ENCODE data around the gene KCNAB2. TPM values are rescaled to one million over a fixed set of nuclear protein-coding genes. Genes with fewer than 3 reads are reported as not detected.

Gene KCNAB2
- polyA plus RNA-seq, 3 donors: 11.5 to 178 (median 22.7) TPM

DNA sequence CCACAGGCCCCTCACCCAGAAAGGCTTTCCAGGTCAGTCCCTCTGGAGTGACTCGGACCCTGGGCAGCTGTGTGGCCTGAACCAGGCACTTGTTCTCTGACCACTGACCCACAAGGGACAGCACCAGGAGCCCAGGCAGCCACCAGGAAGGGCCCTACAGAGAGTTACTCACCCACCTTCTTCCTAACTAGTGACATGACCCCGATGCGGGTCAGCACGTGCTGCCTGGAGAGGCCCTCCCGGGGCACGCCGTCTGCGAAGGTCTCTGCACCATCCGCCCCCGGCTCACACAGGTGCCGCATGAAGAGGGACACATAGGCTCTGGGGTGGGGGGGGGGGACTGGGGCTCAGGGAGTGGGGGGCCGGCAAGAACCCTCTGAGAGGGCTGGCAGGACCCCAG is 78.7 kb downstream of the KCNAB2 start:
- no peaks in the 10 kb centered on the region for H3K36me3 ChIP-seq (replicated peaks in 1 of 2; ENCODE audit: control insufficient read depth in 1 of 2, insufficient read depth in 2 of 2, low read length in 2 of 2)
- no peaks in the 10 kb centered on the region for H3K9me3 ChIP-seq (replicated peaks in 1 of 2; ENCODE audit: control insufficient read depth in 1 of 2, insufficient read depth in 1 of 2, low read length in 2 of 2)
- H2AFZ ChIP-seq (ENCODE audit: insufficient read depth, low read depth, low read length, poor library complexity, severe bottlenecking): no peak overlapping the region
- no peak overlapping the region for H3K4me3 ChIP-seq (replicated peaks in 1 of 3; ENCODE audit: low read depth in 2 of 3, low read length in 3 of 3)
- peaks cover 14 to 18% of the 10 kb centered on the region in 2 donors for H3K4me1 ChIP-seq (ENCODE audit: control insufficient read depth in 1 of 2, insufficient read depth in 2 of 2, low read length in 2 of 2)
- intact Hi-C loops (cut with micrococcal nuclease): no loop called here
- Mint-ChIP-seq H3K27ac (no peak overlapping the region), H3K4me1 (peaks cover 24% of the 10 kb centered on the region), H3K36me3 (no peaks in the 10 kb centered on the region), H3K9me3 (peaks cover 0 to 5% (median 0%) of the 10 kb centered on the region in 7 donors), H3K27me3 (ENCODE audit: low read depth in 3 of 3) (peaks cover 4 to 14% (median 12%) of the 10 kb centered on the region in 3 donors), H3K4me3 (no peak overlapping the region)
- no peaks in the 10 kb centered on the region for H3K79me2 ChIP-seq (ENCODE audit: insufficient read depth, low read length)
- no peak overlapping the region for H3K27ac ChIP-seq (ENCODE audit: low read depth in 1 of 2, low read length in 2 of 2)
- WGBS (ENCODE audit: insufficient coverage): 100% methylated on average over 3 of the region's 12 CpGs
- H3K27me3 ChIP-seq (ENCODE audit: control insufficient read depth in 2 of 2, insufficient read depth in 2 of 2, low read length in 2 of 2): no peaks in the 10 kb centered on the region
- DNase-seq: no peak
- no peak overlapping the region for H3K9ac ChIP-seq (ENCODE audit: insufficient read depth, low read length, poor library complexity, severe bottlenecking)
- no peak overlapping the region for H3K4me2 ChIP-seq (replicated peaks; ENCODE audit: extremely low read depth, low read length, poor library complexity, severe bottlenecking)
- TF ChIP-seq, protein P1, sequence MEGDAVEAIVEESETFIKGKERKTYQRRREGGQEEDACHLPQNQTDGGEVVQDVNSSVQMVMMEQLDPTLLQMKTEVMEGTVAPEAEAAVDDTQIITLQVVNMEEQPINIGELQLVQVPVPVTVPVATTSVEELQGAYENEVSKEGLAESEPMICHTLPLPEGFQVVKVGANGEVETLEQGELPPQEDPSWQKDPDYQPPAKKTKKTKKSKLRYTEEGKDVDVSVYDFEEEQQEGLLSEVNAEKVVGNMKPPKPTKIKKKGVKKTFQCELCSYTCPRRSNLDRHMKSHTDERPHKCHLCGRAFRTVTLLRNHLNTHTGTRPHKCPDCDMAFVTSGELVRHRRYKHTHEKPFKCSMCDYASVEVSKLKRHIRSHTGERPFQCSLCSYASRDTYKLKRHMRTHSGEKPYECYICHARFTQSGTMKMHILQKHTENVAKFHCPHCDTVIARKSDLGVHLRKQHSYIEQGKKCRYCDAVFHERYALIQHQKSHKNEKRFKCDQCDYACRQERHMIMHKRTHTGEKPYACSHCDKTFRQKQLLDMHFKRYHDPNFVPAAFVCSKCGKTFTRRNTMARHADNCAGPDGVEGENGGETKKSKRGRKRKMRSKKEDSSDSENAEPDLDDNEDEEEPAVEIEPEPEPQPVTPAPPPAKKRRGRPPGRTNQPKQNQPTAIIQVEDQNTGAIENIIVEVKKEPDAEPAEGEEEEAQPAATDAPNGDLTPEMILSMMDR (IDR thresholded peaks at IDR 0.05): no peak
- H4K20me1 ChIP-seq (ENCODE audit: insufficient read depth, low read length): no peaks in the 10 kb centered on the region

DNA sequence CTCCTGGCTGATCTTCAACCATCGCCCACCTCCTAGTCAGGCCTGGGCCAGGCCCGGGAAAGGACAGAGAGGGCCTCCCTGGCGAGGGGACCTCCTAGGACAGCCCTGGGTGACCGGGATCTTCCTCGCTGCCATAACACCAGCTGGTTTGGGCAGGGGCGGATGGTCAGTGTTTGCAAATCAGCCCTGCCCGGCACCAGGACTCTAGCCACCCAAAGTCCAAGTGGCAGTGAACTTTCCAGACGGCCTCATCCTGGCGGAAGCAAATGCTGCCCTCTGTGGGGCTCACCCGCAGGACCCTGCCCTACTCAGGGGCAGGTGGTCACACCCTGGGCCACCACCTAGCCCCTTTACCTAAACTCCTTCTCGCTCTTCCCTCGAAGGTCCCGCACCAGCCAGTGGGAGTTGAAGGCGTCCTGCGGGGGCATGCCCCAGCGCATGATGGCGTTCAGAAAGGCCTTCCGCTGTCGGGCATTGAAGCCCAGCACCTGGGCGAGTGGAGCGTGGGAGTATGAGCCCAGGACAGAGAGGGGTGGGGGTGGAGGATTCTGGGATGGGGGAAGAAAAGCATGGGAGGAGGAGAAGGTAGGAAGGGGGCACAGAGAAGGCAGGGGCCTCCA is 79.2 kb downstream of the KCNAB2 start:
- DNase-seq: no peak
- Histone ChIP-seq H3K4me2 (replicated peaks; ENCODE audit: extremely low read depth, low read length, poor library complexity, severe bottlenecking) (no peak overlapping the region), H3K4me3 (replicated peaks in 1 of 3; ENCODE audit: low read depth in 2 of 3, low read length in 3 of 3) (no peak overlapping the region), H3K9me3 (replicated peaks in 1 of 2; ENCODE audit: control insufficient read depth in 1 of 2, insufficient read depth in 1 of 2, low read length in 2 of 2) (no peaks in the 10 kb centered on the region), H3K4me1 (ENCODE audit: control insufficient read depth in 1 of 2, insufficient read depth in 2 of 2, low read length in 2 of 2) (peaks cover 14 to 18% of the 10 kb centered on the region in 2 donors), H3K27me3 (ENCODE audit: control insufficient read depth in 2 of 2, insufficient read depth in 2 of 2, low read length in 2 of 2) (no peaks in the 10 kb centered on the region), H4K20me1 (ENCODE audit: insufficient read depth, low read length) (no peaks in the 10 kb centered on the region), H3K9ac (ENCODE audit: insufficient read depth, low read length, poor library complexity, severe bottlenecking) (no peak overlapping the region), H3K27ac (ENCODE audit: low read depth in 1 of 2, low read length in 2 of 2) (no peak overlapping the region), H3K36me3 (replicated peaks in 1 of 2; ENCODE audit: control insufficient read depth in 1 of 2, insufficient read depth in 2 of 2, low read length in 2 of 2) (no peaks in the 10 kb centered on the region), H2AFZ (ENCODE audit: insufficient read depth, low read depth, low read length, poor library complexity, severe bottlenecking) (no peak overlapping the region), H3K79me2 (ENCODE audit: insufficient read depth, low read length) (no peaks in the 10 kb centered on the region)
- intact Hi-C loops (cut with micrococcal nuclease): loop anchor here in 1 of 2 donors (5.0 kb wide), 1 partner anchor 122 kb away; no protein-coding TSS in a partner anchor
- Mint-ChIP-seq H3K9me3 (peaks cover 0 to 5% (median 0%) of the 10 kb centered on the region in 7 donors), H3K4me3 (no peak overlapping the region), H3K36me3 (no peaks in the 10 kb centered on the region), H3K4me1 (peaks cover 24% of the 10 kb centered on the region), H3K27ac (no peak overlapping the region), H3K27me3 (ENCODE audit: low read depth in 3 of 3) (peaks cover 4 to 14% (median 12%) of the 10 kb centered on the region in 3 donors)
- WGBS (ENCODE audit: insufficient coverage): 86% methylated on average over 14 of the region's 21 CpGs
- TF ChIP-seq, protein P1 (IDR thresholded peaks at IDR 0.05): no peak
